Measurements from ENCODE around the gene CPNE4.

CPNE4 gene

DNA sequence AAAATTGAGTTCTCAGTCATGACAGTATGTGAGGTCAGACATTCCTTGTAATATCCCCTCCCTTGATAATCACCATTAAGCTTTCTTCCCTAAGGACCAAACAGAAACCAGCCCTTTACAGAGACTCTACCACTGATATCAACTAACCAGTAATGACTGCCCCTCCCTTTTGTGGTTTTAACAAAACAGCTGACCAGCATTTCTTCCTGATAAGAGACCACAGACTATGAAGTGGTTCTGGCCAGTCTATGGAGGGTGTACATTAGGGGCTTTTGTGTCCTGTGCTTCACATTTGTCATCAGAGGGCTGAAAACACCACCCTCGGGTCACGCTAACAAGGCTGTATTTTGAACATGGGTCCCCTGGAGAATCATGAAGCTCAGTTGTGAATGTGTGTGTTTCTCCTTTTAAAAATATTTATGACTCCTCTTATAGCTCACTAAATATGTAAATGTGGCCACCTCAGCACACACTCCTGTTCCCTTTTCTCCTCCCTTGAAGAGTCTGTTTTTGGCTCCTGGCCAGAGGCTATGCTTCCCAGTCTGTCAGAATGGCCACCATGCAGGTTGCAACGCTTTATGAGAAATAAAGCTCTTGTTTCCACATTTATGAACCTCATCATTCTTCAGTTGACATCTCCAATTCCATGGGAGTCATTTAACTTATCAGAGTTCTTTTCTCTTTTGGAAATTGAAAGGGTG lies 239.3 kb downstream of the CPNE4 start:
- no peak for DNase-seq

DNA sequence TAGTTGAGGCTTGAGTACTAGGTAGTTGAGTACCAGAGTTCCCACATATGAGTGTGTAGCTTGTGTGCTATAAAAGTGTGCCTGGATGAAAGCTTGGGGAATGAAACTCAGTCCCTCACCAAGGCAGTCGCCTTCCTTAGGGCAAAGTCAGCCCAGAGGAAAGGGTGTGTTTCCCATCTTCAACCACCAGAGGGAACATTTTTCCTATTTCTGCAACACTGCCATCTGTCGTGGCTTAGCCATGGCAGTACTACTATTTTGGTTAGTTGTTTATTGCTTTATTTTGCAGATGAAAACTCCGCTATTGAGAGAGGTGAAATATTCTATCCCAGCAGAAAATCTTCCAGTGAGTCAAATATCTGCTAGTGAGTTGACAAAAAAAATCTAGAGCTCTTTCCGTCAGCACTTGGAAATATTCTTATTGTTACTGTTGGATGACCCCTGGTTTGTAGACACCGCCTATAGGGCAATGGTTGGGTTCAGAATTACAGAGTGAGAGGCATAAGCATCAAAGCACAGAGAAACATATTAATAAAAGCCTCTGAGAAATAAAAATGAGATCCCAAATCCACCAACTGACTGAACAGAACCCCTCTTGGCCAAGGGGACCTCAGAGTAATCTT lies 239.9 kb downstream of the CPNE4 start:
- no peak for DNase-seq

DNA sequence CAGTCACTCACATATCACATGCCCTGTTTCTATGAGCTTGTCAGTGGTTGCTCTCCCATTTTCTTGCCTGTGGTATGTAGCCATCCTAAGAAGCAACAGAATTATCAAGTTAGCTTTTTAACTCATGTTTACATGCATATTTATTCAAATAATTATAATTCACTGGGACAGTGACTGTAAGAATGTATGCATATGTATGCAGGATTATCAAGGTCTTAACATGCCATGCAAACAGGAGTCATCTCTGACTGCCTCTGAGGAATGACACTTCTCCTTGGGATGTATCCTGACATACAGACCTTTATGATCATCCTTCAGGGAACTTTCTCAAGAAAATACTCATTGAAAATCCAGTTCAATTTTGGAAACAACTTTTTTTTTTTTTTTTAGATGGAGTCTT lies 240.9 kb downstream of the CPNE4 start:
- DNase-seq = no peak

DNA sequence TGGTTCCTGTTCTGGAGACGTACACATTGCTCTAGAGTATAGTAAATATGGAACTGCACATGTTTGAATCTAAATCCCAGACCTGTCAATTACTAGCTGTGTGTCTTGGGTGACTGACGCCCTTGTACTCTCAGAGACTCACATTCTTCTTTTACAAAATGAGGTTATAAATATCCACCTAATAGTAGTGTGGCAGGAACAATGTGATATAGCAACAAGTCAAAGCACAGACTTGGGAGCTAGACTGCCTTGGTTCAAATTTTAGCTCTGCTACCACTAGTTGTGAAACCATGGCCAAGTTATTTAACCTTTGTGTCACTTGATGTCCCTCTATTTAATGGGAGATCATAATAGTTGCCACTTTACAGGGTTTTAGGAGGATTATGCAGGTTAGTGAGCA lies 245.6 kb downstream of the CPNE4 start:
- no peak for DNase-seq

DNA sequence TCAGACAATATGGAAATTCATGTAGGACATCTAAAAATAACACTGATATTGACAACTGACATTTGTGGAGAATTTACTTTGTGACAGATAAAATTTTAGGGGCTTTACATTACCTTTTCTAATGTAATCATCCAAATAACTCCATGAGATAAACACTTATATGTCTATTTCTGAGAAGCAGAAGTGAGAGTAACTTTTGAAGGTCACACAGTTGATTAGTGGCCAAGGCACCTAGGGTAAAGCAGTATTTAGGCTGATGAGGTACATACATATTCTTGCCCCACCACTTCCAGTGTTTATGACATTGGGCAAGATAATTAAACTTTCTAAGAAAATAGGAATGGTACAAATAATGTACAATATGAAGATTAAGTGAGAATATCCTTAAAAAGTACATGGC lies 248.4 kb downstream of the CPNE4 start:
- no peak for DNase-seq

DNA sequence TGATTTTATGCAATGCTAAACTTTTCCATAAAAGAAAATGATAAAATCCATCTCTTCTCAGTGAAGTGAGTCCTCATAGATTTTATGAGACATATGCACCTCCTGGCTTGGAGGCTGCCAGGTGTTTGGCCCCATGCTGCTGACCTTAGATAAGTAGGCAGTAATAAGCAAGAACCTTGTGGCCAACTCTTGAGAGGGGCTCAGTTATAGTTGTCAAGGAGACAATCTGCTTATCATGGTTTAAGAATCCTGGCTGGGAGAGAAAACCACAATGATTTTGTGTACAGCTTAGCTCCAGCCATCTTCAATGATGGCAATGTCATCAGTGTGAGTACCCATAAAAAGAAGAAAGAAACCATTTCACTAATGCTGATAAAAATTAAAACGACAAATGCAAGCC lies 252.1 kb downstream of the CPNE4 start:
- no peak for DNase-seq

DNA sequence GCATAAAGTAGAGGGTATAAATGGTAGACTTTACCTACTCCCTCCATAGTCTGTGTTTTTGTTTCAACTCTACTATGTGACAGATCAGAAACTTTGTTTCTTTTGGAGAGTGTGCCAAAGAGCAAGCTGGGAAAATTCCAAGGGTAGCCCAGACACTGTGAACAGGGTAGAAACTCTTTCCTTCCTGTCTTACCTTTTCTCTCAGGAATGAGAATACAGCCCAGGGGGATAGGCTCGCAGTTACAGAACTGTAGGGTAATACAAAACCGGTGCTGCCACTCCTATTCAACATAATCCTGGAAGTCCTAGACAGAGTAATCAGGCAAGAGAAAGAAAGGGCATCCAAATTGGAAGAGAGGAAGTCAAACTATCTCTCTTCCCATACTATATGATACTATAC lies 256.3 kb downstream of the CPNE4 start:
- DNase-seq = no peak

DNA sequence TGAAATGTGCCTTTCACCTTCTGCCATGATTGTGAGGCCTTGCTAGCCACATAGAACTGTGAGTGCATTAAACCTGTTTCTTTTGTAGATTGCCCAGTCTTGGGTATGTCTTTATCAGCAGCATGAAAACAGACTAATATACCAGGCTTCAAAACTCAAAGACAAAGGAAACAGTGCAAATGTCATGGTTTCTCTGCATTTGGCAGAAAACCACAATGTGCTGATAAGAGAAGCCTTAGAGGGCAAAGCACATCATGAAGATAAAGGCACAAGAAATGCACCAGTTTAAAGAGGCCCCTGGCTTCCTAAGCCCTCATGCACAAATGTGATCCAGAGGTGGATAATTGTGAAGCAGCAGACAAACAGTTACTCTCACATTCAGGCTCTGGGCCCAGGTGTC lies 259.2 kb downstream of the CPNE4 start:
- no peak for DNase-seq

GRCh38 chr3:131772269-131773026 lies 262.4 kb downstream of the CPNE4 start:
- no peak for DNase-seq

DNA sequence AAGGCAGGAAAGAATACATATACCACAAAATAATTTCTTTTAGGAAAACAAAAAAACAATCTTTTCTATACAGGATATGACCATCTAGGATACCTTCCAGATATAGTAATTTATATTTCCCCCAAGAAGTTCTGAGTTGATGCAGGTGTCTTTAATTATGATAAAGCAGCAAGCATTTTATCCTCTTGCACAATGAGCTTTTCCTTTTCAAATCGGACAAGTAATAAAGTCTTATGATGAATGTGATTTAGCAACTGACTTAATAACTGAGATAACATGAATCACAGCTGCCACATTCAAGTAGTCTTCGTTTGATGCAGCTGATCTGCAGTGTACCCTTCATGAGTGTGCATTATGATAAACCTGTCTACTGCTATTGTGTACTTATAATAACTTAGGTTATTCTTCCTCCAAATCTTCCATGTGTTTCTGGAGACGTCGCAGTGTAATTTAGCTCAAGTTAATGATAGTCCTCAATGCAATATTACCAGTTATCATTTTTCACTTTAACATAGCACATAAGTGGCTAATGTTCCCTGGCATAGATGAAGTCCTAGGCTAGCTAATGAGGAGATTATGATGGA lies 271.7 kb downstream of the CPNE4 start:
- DNase-seq = no peak

- no peak for DNase-seq
These were observed 278.4 kb downstream of the CPNE4 start for GRCh38 chr3:131756405-131756804.

- no peak for DNase-seq
These were observed 279.4 kb downstream of the CPNE4 start for GRCh38 chr3:131755380-131755779.

- no peak for DNase-seq
These were observed 284.6 kb downstream of the CPNE4 start for GRCh38 chr3:131750256-131750655.

GRCh38 chr3:131749826-131750225 lies 285.0 kb downstream of the CPNE4 start:
- no peak for DNase-seq

DNA sequence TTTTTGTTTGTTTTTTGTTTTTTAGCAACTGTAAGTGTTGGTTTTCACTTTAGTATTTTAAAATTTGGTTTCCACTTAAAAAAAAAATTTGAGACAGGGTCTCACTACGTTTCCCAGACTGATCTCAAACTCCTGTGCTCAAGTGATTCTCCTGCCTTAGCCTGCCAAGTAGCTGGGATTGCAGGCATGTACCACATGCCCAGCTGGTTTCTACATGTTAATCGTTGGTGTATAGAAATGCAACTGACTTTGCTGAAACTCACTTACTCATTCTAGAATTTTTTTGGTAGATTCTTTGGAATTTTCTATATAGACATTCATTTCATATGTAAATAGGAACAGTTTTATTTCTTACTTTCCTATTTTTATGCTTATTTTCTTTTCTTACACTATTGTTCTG lies 287.3 kb downstream of the CPNE4 start:
- no peak for DNase-seq

DNA sequence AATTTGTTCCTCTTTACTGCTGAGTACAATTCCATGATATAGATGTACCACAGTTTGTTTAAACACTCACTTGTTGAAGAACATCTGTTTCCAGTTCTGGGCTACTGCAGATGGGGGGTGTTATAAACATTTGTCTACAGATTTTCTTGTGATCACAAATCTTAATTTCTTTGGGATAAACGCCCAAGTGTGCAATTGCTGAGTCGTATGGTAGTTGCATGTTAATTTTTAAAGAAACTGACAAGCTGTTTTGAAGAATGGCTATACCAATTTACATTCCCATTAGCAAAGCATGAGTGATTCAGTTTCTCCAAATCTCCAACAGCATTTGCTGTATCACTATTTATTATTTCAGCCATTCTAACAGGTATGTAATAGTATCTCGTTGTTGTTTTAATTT lies 290.0 kb downstream of the CPNE4 start:
- DNase-seq = no peak

- DNase-seq = no peak
These were observed 291.7 kb downstream of the CPNE4 start for GRCh38 chr3:131743126-131743525.

GRCh38 chr3:131739211-131739610 lies 295.6 kb downstream of the CPNE4 start:
- DNase-seq = no peak

- no peak for DNase-seq
These were observed 296.7 kb downstream of the CPNE4 start for GRCh38 chr3:131738095-131738494.

- DNase-seq = no peak
These were observed 299.3 kb downstream of the CPNE4 start for GRCh38 chr3:131735544-131735943.

GRCh38 chr3:131735116-131735515 lies 299.7 kb downstream of the CPNE4 start:
- DNase-seq = no peak

- DNase-seq = no peak
These were observed 301.6 kb downstream of the CPNE4 start for GRCh38 chr3:131733086-131733841.

DNA sequence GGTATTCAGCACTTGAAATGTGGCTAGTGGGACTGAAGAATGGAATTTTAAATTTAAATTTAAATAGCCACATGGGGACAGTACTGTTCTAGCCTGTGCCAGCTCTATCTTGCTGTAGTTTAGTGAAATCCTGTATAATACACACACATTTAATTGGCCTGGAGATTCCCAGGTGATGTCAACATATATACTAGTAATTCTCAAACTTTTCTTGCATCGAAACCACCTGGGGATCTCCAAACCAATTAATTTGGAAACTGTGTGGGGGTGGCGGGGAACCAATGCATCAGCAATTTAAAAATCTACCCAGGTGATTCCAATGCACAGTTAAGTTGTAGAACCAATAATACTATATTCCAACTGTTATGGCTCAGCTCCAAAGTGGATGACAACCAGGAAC lies 303.1 kb downstream of the CPNE4 start:
- DNase-seq = no peak

Data from activated CD4-positive, CD25-positive, alpha-beta regulatory T cell (primary cell).